Uterus (tissue), 2 donors: Measurements from ENCODE around the gene MS4A12.

ENCODE experiments used
- CTCF ChIP-seq, 4 experiments: fragments of 200-600 bp in 2 of 4; fragments of 450-650 bp in 2 of 4; sonication (generic) in 2 of 4; IDR thresholded peaks; one replicate each; pipeline ENCODE4 v1.5.1; 2016 to 2019; ENCODE audit warnings: antibody characterized with exemption in 4 of 4, mild to moderate bottlenecking in 2 of 4, moderate library complexity in 1 of 4
- POLR2A ChIP-seq, 2 donors: fragments of 450-650 bp; IDR thresholded peaks; one replicate each; pipeline ENCODE4 v1.6.1; 2016; ENCODE audit warnings: antibody characterized with exemption in 2 of 2, mild to moderate bottlenecking in 1 of 2, moderate library complexity in 1 of 2

- TF ChIP-seq POLR2A (IDR thresholded peaks at IDR 0.05) (no peak), CTCF (IDR thresholded peaks at IDR 0.05) (no peak)
Observed at GRCh38 chr11:60515144-60515855, 22.7 kb downstream of the MS4A12 start, which contains the start of gene MS4A13.
